ENCODE results near the gene ADAMTS16.

Gene ADAMTS16

GRCh38 chr5:5320062-5320805 is 180.1 kb downstream of the ADAMTS16 start:
- no peak for DNase-seq

GRCh38 chr5:5321137-5321536 is 181.0 kb downstream of the ADAMTS16 start:
- no peak for DNase-seq

GRCh38 chr5:5323551-5323950 is 183.4 kb downstream of the ADAMTS16 start:
- DNase-seq = no peak

GRCh38 chr5:5326115-5326758 is 186.1 kb downstream of the ADAMTS16 start:
- no peak for DNase-seq

GRCh38 chr5:5327126-5327525 is 187.0 kb downstream of the ADAMTS16 start:
- no peak for DNase-seq

- no peak for DNase-seq
Measured at GRCh38 chr5:5330728-5331452, 190.8 kb downstream of the ADAMTS16 start.

GRCh38 chr5:5331848-5332247 is 191.7 kb downstream of the ADAMTS16 start:
- no peak for DNase-seq

- DNase-seq = no peak
Measured at GRCh38 chr5:5332287-5332686, 192.2 kb downstream of the ADAMTS16 start.

GRCh38 chr5:5335107-5335506 is 195.0 kb downstream of the ADAMTS16 start:
- DNase-seq = no peak

GRCh38 chr5:5335700-5336264 is 195.7 kb downstream of the ADAMTS16 start:
- DNase-seq = no peak

GRCh38 chr5:5339257-5339656 is 199.1 kb downstream of the ADAMTS16 start:
- no peak for DNase-seq

GRCh38 chr5:5340206-5340729 is 200.1 kb downstream of the ADAMTS16 start:
- no peak for DNase-seq

GRCh38 chr5:5341531-5342292 is 201.6 kb downstream of the ADAMTS16 start:
- no peak for DNase-seq

- no peak for DNase-seq
Measured at GRCh38 chr5:5342784-5343183, 202.7 kb downstream of the ADAMTS16 start.

GRCh38 chr5:5343568-5343967 is 203.4 kb downstream of the ADAMTS16 start:
- DNase-seq = no peak

GRCh38 chr5:5344051-5344571 is 204.0 kb downstream of the ADAMTS16 start:
- no peak for DNase-seq

GRCh38 chr5:5344606-5345005 is 204.5 kb downstream of the ADAMTS16 start:
- no peak for DNase-seq

GRCh38 chr5:5347442-5347841 is 207.3 kb downstream of the ADAMTS16 start:
- DNase-seq = no peak

GRCh38 chr5:5348135-5348534 is 208.0 kb downstream of the ADAMTS16 start:
- no peak for DNase-seq

GRCh38 chr5:5348576-5348975 is 208.4 kb downstream of the ADAMTS16 start:
- DNase-seq = no peak

GRCh38 chr5:5350101-5350500 is 210.0 kb downstream of the ADAMTS16 start:
- DNase-seq = no peak

GRCh38 chr5:5351288-5351979 is 211.3 kb downstream of the ADAMTS16 start:
- DNase-seq = no peak

Measured in NCI-H1436 treated with DMSO at 0.1 percent for 48 hours (cell line).